Lung (tissue), 12 donors: ENCODE results near the gene COL4A1. TPM values are rescaled to one million over a fixed set of nuclear protein-coding genes. Genes with fewer than 3 reads are reported as not detected.
A peak's percentile ranks its signal among the peaks of the same experiment; 100 is the strongest.

Source experiments
- ATAC-seq: fragments of 200-7000 bp; cut with Tn5 transposase; one replicate; pipeline ENCODE4 v1.9.1; 2020; ENCODE audit warnings: moderate number of reproducible peaks; ENCODE audit not compliant: insufficient read depth, low FRiP score
- DNase-seq, 3 donors: peaks; one replicate each; pipeline ENCODE4 v3.0.0-alpha.2; 2013 to 2017
- H3K27ac ChIP-seq, 2 donors: one replicate each; pipeline ENCODE4 v1.5.1; 2013; ENCODE audit warnings: mild to moderate bottlenecking in 2 of 2, moderate library complexity in 2 of 2, control low read depth in 1 of 2, inconsistent platforms in 1 of 2, low read depth in 1 of 2, low read length in 1 of 2
- H3K27me3 ChIP-seq, 3 donors: one replicate each; pipeline ENCODE4 v1.5.1; 2013; ENCODE audit warnings: low read length in 2 of 3; ENCODE audit not compliant: control insufficient read depth in 3 of 3, insufficient read depth in 3 of 3
- H3K36me3 ChIP-seq, 4 donors: one replicate each; pipeline ENCODE4 v1.5.1; 2013; ENCODE audit warnings: low read length in 4 of 4, mild to moderate bottlenecking in 1 of 4, moderate library complexity in 1 of 4; ENCODE audit not compliant: control insufficient read depth in 4 of 4, insufficient read depth in 4 of 4
- H3K4me1 ChIP-seq, 5 donors: one replicate each; pipeline ENCODE4 v1.5.1; 2013; ENCODE audit warnings: low read length in 5 of 5, mild to moderate bottlenecking in 2 of 5, moderate library complexity in 1 of 5; ENCODE audit not compliant: control insufficient read depth in 5 of 5, insufficient read depth in 5 of 5
- H3K4me3 ChIP-seq: one replicate; pipeline ENCODE4 v1.5.1; 2013; ENCODE audit warnings: mild to moderate bottlenecking, control low read depth, moderate library complexity
- H3K9ac ChIP-seq, 2 donors: one replicate each; pipeline ENCODE4 v1.5.1; 2013; ENCODE audit warnings: low read length in 2 of 2, control low read depth in 1 of 2; ENCODE audit not compliant: insufficient read depth in 1 of 2
- H3K9me3 ChIP-seq, 4 donors: one replicate each; pipeline ENCODE4 v1.5.1; 2013; ENCODE audit warnings: low read length in 3 of 4, mild to moderate bottlenecking in 1 of 4, moderate library complexity in 1 of 4; ENCODE audit not compliant: control insufficient read depth in 4 of 4, insufficient read depth in 3 of 4
- CTCF ChIP-seq: IDR thresholded peaks from 2 replicates; pipeline ENCODE4 v1.5.1; 2012; ENCODE audit warnings: mild to moderate bottlenecking; ENCODE audit errors: control extremely low read depth, extremely low read depth
- WGBS, 2 donors: extraction: QIAGEN DNeasy Blood & Tissue Kit; methylation state at CpG; one replicate each; pipeline ENCODE4 v1.1.7; 2013; 5-methylcytosine and 5-hydroxymethylcytosine counted together
- polyA plus RNA-seq, 2 donors: library from polyadenylated mRNA; stranded (reverse); fragments of 200-250 nt; gene quantifications; one replicate each; pipeline ENCODE4 v1.2.1, GENCODE V29; 2013
- total RNA-seq, 2 donors: library from RNA; depleted of rRNA in 1 of 2; stranded (reverse); fragments of >200 nt in 1 of 2; gene quantifications; one replicate each; pipeline ENCODE4 v1.2.1, GENCODE V29; 2014 to 2021
- donor health status: control.
- donor health status: control.
- donor health status: Bipolar disorder and iron deficiency.
- donor health status: healthy.
- donor health status: DM: yes; HTN: yes; CAD: no.

COL4A1 gene
- total and polyA plus RNA-seq, 4 donors, result 114 to 1,051 (median 318) TPM

GRCh38 chr13:110329798-110330461 is 23.0 kb upstream of the COL4A1 start:
- Histone ChIP-seq H3K4me1 (peaks cover 14 to 45% (median 22%) of the 10 kb centered on the region in 5 donors), H3K4me3 (no peak overlapping the region), H3K27ac (peak overlapping the region in 1 of 2 donors; percentile 26), H3K36me3 (peaks cover 0 to 2% (median 0%) of the 10 kb centered on the region in 4 donors), H3K9me3 (no peaks in the 10 kb centered on the region), H3K27me3 (no peaks in the 10 kb centered on the region), H3K9ac (no peak overlapping the region)
- no peak for TF ChIP-seq CTCF
- DNase-seq (peak in 1 of 3 donors; percentile 25), ATAC-seq (no peak)
- 83 to 85% methylated on average over 21 of the region's 21 CpGs for WGBS, 2 donors

- no peak overlapping the region for H3K4me3 ChIP-seq
Observed at GRCh38 chr13:110329258-110329657, 22.3 kb upstream of the COL4A1 start.

GRCh38 chr13:110328573-110328972 is 21.6 kb upstream of the COL4A1 start:
- Histone ChIP-seq H3K9ac (no peak overlapping the region), H3K4me3 (no peak overlapping the region), H3K27ac (no peak overlapping the region), H3K27me3 (no peaks in the 10 kb centered on the region), H3K36me3 (peaks cover 0 to 2% (median 0%) of the 10 kb centered on the region in 4 donors), H3K9me3 (no peaks in the 10 kb centered on the region), H3K4me1 (peaks cover 24 to 59% (median 30%) of the 10 kb centered on the region in 5 donors)
- no peak for TF ChIP-seq CTCF
- DNase-seq (no peak), ATAC-seq (no peak)
- WGBS, 2 donors, result 78 to 90% methylated on average over 10 of the region's 10 CpGs

More at GRCh38 chr13:110329258-110329657, 22.3 kb upstream of the COL4A1 start:
- ATAC-seq (no peak), DNase-seq (no peak)
- H3K9ac ChIP-seq, result no peak overlapping the region
- H3K4me1 ChIP-seq, result peaks cover 21 to 52% (median 27%) of the 10 kb centered on the region in 5 donors
- no peak overlapping the region for H3K27ac ChIP-seq
- H3K36me3 ChIP-seq, result peaks cover 0 to 2% (median 0%) of the 10 kb centered on the region in 4 donors
- no peaks in the 10 kb centered on the region for H3K27me3 ChIP-seq
- TF ChIP-seq CTCF, result no peak
- no peaks in the 10 kb centered on the region for H3K9me3 ChIP-seq
- WGBS, 2 donors, result 79 to 81% methylated on average over 6 of the region's 6 CpGs
